ENCODE results near the gene CTIF.

DNA sequence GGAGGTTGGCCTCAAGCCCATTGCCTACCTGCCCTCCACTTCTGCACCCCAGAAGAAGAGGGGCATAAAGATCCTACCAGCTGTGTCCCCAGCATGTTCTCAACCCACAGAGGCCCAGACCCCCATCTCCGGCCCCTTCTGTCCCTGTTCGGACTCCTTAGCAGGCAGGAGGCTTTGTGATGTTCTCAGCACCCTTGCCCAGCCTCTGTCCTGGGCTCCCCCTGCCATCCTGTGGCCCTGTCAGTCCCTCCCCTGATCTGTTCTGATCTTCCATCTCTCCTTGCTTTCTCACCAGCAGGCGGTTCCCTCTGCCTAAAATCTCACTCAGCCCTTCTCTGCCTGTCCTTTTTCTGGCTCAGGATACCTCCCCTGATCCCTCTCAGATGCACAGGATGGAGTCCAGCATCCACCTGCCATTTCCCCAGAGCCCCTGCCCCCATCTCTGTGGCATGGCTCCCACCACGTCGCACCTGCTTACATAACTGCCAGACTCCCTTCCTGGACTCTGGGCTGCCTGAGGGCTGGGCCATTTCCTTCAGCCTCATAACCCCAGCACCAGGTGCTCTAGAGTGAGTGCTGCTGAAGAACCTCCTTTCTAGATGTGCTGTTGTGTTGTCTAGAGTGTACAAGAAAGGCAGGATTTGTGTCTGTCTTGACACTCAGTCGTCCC lies 134.0 kb downstream of the CTIF start:
- TF ChIP-seq POLR2A (IDR thresholded peaks at IDR 0.05) (no peak), EP300 (IDR thresholded peaks at IDR 0.05) (no peak)
- TF ChIP-seq, protein P1, sequence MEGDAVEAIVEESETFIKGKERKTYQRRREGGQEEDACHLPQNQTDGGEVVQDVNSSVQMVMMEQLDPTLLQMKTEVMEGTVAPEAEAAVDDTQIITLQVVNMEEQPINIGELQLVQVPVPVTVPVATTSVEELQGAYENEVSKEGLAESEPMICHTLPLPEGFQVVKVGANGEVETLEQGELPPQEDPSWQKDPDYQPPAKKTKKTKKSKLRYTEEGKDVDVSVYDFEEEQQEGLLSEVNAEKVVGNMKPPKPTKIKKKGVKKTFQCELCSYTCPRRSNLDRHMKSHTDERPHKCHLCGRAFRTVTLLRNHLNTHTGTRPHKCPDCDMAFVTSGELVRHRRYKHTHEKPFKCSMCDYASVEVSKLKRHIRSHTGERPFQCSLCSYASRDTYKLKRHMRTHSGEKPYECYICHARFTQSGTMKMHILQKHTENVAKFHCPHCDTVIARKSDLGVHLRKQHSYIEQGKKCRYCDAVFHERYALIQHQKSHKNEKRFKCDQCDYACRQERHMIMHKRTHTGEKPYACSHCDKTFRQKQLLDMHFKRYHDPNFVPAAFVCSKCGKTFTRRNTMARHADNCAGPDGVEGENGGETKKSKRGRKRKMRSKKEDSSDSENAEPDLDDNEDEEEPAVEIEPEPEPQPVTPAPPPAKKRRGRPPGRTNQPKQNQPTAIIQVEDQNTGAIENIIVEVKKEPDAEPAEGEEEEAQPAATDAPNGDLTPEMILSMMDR (IDR thresholded peaks at IDR 0.05): no peak
